Measurements from ENCODE around the gene DOCK4.

The DOCK4 gene

GRCh38 chr7:111765751-111766643, 440.2 kb downstream of the DOCK4 start:
- H3K27ac ChIP-seq: no peak overlapping the region
- no peak for DNase-seq
- H3K9me3 ChIP-seq (ENCODE audit: severe bottlenecking): no peaks in the 10 kb centered on the region
- no peak overlapping the region for H3K4me3 ChIP-seq (ENCODE audit: low read depth, low read length)
- H3K36me3 ChIP-seq: no peaks in the 10 kb centered on the region
- H3K27me3 ChIP-seq (ENCODE audit: insufficient read depth, low read depth, severe bottlenecking): no peaks in the 10 kb centered on the region
- no peak for TF ChIP-seq CTCF (IDR thresholded peaks at IDR 0.05; ENCODE audit: low read depth, low read length)

GRCh38 chr7:111763221-111763801, 442.9 kb downstream of the DOCK4 start:
- TF ChIP-seq CTCF (IDR thresholded peaks at IDR 0.05; ENCODE audit: low read depth, low read length): peak; percentile 53; the same call in 1 of the 2 replicates
- Histone ChIP-seq H3K9me3 (ENCODE audit: severe bottlenecking) (no peaks in the 10 kb centered on the region), H3K4me3 (ENCODE audit: low read depth, low read length) (no peak overlapping the region), H3K36me3 (no peaks in the 10 kb centered on the region), H3K27me3 (ENCODE audit: insufficient read depth, low read depth, severe bottlenecking) (no peaks in the 10 kb centered on the region), H3K27ac (no peak overlapping the region)
- DNase-seq: peak; percentile 75

- Histone ChIP-seq H3K36me3 (no peaks in the 10 kb centered on the region), H3K9me3 (ENCODE audit: severe bottlenecking) (no peaks in the 10 kb centered on the region), H3K27me3 (ENCODE audit: insufficient read depth, low read depth, severe bottlenecking) (no peaks in the 10 kb centered on the region), H3K4me3 (ENCODE audit: low read depth, low read length) (no peak overlapping the region), H3K27ac (no peak overlapping the region)
- TF ChIP-seq CTCF (IDR thresholded peaks at IDR 0.05; ENCODE audit: low read depth, low read length): no peak
- DNase-seq: no peak
Measured at GRCh38 chr7:111762799-111763198, 443.4 kb downstream of the DOCK4 start.

- Histone ChIP-seq H3K36me3 (no peaks in the 10 kb centered on the region), H3K27me3 (ENCODE audit: insufficient read depth, low read depth, severe bottlenecking) (no peaks in the 10 kb centered on the region), H3K9me3 (ENCODE audit: severe bottlenecking) (no peaks in the 10 kb centered on the region), H3K27ac (no peak overlapping the region), H3K4me3 (ENCODE audit: low read depth, low read length) (no peak overlapping the region)
- no peak for TF ChIP-seq CTCF (IDR thresholded peaks at IDR 0.05; ENCODE audit: low read depth, low read length)
- no peak for DNase-seq
Measured at GRCh38 chr7:111762211-111762610, 444.0 kb downstream of the DOCK4 start.

- Histone ChIP-seq H3K27me3 (ENCODE audit: insufficient read depth, low read depth, severe bottlenecking) (no peaks in the 10 kb centered on the region), H3K27ac (no peak overlapping the region), H3K36me3 (no peaks in the 10 kb centered on the region), H3K9me3 (ENCODE audit: severe bottlenecking) (no peaks in the 10 kb centered on the region), H3K4me3 (ENCODE audit: low read depth, low read length) (no peak overlapping the region)
- TF ChIP-seq CTCF (IDR thresholded peaks at IDR 0.05; ENCODE audit: low read depth, low read length): no peak
- no peak for DNase-seq
Measured at GRCh38 chr7:111760043-111760442, 446.2 kb downstream of the DOCK4 start.

Measured in WERI-Rb-1 (cell line).